H1 (cell line): ENCODE measurements around the gene PCSK9. TPM values are rescaled to one million over a fixed set of nuclear protein-coding genes. Genes with fewer than 3 reads are reported as not detected.

ENCODE experiments used
- GABPA ChIP-seq: IDR thresholded peaks from 2 replicates; pipeline ENCODE4 v1.6.1; 2011; ENCODE audit warnings: mild to moderate bottlenecking, low read length, moderate library complexity, borderline replicate concordance; ENCODE audit not compliant: insufficient read depth
- POU5F1 ChIP-seq: IDR thresholded peaks from 2 replicates; pipeline ENCODE4 v1.6.1; 2011; ENCODE audit warnings: low read depth, mild to moderate bottlenecking, low read length, moderate library complexity
- TBP ChIP-seq: IDR thresholded peaks from 2 replicates; pipeline ENCODE4 v1.6.1; 2011; ENCODE audit warnings: low read depth, low read length, improper control_type of control experiment
- polyA plus RNA-seq, 7 experiments: library from polyadenylated mRNA; depleted of rRNA in 3 of 7; stranded (reverse) in 5 of 7; unstranded in 2 of 7; fragments of >200 nt in 5 of 7; fragments of 200-250 nt in 2 of 7; gene quantifications; 1 replicate in 5 of 7; 2 replicates in 1 of 7; 4 replicates in 1 of 7; pipeline versions ENCODE4 v1.2.1 to v1.2.3, GENCODE V29; 2011 to 2013; ENCODE audit warnings: missing spikeins in 2 of 7, mixed read lengths in 2 of 7
- total RNA-seq: library from RNA; stranded (reverse); fragmentation: NEBNext Ultra II Directional; extraction: Animal tissue kit (Norgen Biotek cat#: 25700); gene quantifications from 2 replicates; pipeline ENCODE4 v1.2.1, GENCODE V29; 2021

Gene PCSK9
- total and polyA plus RNA-seq, 2 of the 8 experiments (the other 6 are each of a cell fraction or from before 2014, with no cell fraction given) = 22.3 to 32.3 TPM

DNA sequence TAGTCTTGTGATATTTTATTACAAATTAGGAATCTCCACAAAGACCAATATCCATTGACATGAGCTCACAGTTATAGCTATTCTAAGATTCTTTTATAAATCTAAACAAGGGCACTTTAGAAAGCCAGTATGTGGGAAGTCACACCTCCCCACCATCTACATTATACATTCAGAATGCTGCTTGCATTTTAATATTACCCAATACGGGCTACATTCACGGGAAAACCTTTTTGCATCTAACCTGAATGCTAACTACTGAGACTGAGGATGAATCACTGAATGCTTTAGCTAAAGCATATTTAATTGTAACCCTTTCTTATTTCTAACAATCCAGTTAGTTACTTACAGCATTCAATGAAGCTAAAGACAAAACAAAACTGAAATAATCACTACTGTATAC, 53.1 kb downstream of the PCSK9 start (continued):
- TF ChIP-seq GABPA (no peak), POU5F1 (no peak), TBP (no peak)
